GM18499 (cell line): ENCODE measurements around the gene OR2AG1.

ENCODE experiments used
- ATAC-seq: cut with Tn5 transposase; IDR thresholded peaks from one replicate; pipeline ENCODE4 v1.9.1; 2021; ENCODE audit warnings: moderate number of reproducible peaks; ENCODE audit not compliant: insufficient read depth, unreplicated experiment

Gene OR2AG1, protein sequence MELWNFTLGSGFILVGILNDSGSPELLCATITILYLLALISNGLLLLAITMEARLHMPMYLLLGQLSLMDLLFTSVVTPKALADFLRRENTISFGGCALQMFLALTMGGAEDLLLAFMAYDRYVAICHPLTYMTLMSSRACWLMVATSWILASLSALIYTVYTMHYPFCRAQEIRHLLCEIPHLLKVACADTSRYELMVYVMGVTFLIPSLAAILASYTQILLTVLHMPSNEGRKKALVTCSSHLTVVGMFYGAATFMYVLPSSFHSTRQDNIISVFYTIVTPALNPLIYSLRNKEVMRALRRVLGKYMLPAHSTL

DNA sequence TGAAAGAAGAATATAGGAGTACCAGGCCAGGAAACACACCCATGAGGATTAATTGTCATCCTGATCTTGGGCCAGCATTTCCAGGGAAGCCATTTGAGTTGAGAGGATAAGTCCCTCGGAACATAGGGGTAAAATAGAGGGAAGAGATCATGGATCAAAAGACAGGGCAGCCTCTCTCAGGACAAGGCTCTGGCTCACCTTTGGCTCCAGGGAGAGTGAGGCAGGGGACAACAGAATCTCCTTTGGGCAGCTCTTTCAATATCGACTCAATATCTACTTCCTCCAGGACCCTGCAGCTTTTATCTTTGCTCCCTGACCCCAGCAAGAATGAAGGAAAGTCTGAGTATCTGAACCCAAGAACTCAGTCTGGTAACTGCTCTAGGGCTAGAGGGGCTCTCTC is at the start of gene OR2AG1:
Gene OR2AG1, plus strand, starts transcription at position 301 of the 400 bp plus-strand sequence. CDS start 2,018 bp downstream, outside the sequence.
- no peak for ATAC-seq

GRCh38 chr11:6733326-6734275 is 49.2 kb upstream of the OR2AG1 start:
- no peak for ATAC-seq

DNA sequence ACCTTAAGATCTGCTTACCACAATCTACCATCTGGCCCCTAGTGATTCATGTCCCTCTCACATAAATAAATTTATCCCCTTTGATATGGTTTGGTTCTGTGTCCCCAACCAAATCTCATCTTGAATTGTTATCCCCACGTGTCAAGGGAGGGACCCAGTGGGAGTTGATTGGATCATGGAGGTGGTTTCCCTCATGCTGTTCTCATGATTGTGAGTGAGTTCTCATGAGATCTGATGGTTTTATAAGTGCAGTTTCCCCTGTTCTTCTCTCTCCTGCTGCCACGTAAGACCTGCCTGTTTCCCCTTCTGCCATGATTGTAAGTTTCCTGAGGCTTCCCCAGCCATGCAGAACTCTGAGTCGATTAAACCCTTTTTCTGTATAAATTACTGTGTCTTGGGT is 48.2 kb upstream of the OR2AG1 start:
- no peak for ATAC-seq

- no peak for ATAC-seq
Observed at GRCh38 chr11:6735306-6735705, 47.5 kb upstream of the OR2AG1 start.

DNA sequence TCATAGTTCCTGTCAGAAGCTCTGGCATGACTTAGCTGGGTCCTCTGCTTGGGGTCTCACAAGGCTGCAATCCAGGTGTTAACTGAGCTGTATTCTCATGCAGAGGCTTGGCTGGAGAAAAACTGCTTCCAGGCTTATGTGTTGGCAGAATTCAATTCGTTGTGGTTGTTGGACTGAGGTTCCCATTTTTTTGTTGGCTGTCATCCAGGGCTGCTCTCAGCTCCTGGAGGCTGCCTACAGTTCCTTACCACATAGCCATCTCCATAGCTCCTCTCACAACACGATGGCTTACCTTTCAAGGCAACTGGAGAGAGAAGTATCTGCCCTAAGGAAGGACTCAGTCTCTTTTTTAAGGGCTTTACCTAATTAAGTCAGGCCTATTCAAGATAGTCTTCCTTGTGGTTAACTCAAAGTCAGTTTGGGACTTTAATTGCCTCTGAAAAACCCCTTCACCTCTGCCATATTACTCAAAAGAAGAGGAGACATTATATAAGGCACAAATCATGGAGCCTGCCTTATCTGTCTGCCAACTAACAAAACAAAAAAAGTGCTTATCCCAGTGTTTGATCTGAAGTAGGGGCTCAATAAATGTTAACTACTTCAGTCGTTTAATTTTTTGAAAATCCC is 46.2 kb upstream of the OR2AG1 start:
- no peak for ATAC-seq

DNA sequence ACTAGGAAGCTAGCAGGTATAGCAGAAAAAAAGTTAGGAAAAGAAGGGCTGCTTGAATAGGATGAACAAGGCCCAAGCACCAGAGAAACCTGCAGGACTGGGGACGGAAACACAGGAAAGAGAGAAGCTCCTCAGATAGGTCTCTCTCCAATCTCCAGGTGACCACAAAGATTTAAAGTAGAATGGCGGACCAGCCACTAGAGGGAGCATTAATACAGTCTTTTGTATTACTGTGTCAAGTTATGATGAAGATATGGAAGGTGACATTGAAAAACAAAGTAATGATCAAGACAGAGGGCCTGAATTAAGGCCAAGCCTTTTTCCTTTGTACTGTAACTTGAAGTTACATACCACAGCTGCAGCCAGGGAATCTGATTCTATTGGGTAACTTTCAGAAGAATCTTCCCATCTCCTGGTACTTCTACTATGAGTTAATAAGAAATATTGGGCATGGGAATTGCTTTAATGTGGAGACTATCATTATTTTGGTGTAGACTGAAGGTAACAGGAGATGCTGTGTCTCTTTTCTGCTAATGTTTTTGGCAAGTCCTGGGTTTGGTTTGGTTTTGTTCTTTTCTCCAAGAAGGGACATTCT is 44.9 kb upstream of the OR2AG1 start:
- ATAC-seq = no peak

GRCh38 chr11:6738590-6738989 is 44.2 kb upstream of the OR2AG1 start:
- no peak for ATAC-seq

GRCh38 chr11:6742260-6742659 is 40.6 kb upstream of the OR2AG1 start:
- ATAC-seq = no peak

GRCh38 chr11:6745018-6745417 is 37.8 kb upstream of the OR2AG1 start:
- no peak for ATAC-seq

- ATAC-seq = peak; percentile 45
Observed at GRCh38 chr11:6745465-6746015, 37.3 kb upstream of the OR2AG1 start.

GRCh38 chr11:6746086-6746618 is 36.7 kb upstream of the OR2AG1 start:
- peak; percentile 76 for ATAC-seq

DNA sequence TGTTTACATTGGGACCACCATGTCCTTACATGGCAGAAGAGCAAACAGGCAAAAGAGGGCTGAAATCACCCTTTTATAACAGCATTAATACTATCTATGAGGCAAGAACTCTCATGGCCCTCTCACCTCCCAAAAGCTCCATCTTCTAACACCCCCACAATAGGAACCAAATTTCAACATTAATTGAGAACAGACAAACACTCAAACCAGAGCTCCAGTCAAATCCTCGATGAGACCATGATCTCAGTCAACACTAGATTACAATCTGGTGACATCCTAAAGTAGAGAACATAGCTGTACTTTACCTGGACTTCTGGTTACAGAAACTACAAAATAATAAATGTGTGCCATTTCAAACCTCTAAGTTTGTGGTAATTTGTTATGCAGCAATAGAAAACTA is 36.2 kb upstream of the OR2AG1 start:
- no peak for ATAC-seq

DNA sequence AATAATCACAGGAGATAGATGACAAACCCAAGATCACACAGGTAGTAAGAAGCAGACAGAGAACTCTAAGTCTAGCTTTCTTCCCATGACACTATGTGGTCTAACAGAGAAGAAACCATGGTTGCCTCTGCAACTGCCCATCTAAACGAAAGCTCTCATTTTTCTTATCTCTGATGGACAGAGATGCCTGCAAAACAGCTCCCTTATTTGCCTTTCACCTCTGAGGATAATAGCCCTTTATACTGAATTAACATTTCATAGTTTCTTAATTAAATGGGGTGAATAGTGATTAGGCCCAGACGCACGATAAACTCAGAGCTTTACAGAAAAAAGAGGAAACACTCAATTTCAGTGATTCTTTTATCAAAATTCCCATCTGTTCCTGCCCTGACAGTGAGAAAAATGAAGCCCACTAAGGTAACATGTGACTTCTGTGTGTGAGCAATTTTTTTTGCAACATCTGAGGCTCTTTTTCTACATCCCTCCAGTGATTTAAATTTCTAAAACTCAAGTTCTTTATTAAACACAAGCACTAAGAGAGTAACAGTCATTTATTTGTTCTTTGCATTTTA is 35.6 kb upstream of the OR2AG1 start:
- no peak for ATAC-seq

- no peak for ATAC-seq
Observed at GRCh38 chr11:6755303-6755952, 27.4 kb upstream of the OR2AG1 start.

DNA sequence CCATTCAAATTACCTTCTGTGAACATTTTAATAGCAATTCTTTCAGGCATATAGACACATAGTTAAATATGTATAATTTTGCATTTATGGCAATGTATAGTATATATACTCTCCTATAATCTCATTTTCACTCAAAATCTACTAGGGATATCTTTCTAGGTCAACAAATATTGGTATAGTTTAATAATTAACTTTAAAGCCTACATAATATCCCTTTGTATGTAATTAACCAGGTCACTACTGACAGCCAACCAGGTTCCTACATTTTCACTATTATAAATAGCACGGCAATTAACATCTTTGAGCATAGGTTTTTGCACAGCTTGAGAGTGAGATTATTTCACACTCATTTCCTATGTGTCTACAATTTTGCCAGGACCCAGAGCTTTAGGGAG is 26.9 kb upstream of the OR2AG1 start:
- ATAC-seq = no peak

DNA sequence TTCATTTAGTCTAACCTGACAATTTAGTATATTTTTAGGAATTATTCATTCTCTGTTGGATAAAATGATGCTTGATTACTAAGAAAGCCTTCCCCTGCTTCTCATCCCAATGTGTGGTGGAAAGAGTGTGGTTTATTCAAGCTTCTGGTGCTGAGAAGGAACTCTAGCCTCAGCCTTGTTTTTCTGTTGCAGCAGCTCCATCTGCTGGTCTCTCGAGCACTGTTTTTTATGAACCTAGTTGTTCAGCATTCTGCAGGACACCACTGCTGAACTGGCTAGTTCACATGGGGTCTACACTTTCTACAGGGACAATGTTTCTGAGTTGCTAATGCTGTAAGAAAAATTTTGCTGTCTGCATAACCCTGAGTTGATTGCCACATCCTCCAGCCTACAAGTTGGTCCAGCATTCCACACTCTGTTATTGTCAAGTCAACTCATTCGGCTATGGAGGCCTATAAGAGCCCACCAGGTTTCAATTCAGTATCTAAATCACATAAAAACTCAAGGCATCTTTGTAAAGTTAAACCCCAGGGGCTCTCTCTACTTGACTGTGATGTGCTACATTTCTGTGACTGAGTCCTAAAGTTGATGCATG is 25.4 kb upstream of the OR2AG1 start:
- no peak for ATAC-seq

DNA sequence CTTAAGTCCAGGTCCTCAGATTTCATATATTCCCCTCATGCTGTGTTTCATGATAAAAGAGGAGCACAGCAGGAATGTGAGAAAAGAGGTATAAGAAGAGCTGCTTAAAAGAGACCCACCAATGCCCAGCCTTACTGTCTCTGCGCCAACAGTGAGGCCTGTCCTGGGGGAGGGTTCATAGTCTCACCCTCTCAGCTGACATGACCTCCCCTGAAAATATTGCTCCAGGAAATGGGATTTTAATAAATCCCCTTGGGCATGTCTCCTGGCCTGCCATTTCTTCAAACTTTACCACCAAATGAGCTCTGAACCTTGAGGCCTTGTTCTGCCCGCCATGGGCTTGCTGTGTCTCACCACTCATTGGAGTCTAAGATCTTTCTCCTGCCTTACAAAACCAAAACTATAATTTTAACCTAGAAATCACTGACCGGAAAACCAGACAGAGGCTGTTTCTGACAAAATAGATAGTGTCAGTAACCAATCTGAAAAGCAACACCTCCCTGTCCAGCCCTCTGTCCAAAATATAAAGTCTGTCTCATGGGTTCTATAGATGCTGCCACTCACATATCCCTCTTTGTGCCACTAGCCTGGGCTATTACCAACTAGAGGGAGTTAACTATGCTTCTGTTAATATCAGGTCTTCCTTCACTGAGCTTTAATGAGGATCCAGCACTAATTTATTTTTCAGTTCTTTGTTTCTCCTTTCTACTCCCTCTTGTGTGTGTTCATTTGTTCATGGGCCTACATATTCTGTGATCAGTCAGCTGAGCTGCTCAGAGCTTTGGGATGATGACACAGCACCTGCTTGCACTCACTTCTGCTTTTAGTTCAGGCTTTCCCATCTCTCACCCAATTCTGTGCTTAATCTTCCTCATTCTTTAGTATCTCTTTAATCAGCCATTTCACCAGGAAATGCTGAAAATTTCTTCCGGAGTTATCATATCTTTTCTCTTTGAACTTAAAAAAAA is 10.6 kb upstream of the OR2AG1 start, which contains the start of gene OR2AG2:
Gene OR2AG2, minus strand, starts transcription at position 51 of the 968 bp plus-strand sequence. CDS start 3,019 bp downstream, outside the sequence.
- ATAC-seq = peak; percentile 93
